Measurements from ENCODE around the gene REEP6.
A peak's percentile ranks its signal among the peaks of the same experiment; 100 is the strongest.

REEP6 gene

DNA sequence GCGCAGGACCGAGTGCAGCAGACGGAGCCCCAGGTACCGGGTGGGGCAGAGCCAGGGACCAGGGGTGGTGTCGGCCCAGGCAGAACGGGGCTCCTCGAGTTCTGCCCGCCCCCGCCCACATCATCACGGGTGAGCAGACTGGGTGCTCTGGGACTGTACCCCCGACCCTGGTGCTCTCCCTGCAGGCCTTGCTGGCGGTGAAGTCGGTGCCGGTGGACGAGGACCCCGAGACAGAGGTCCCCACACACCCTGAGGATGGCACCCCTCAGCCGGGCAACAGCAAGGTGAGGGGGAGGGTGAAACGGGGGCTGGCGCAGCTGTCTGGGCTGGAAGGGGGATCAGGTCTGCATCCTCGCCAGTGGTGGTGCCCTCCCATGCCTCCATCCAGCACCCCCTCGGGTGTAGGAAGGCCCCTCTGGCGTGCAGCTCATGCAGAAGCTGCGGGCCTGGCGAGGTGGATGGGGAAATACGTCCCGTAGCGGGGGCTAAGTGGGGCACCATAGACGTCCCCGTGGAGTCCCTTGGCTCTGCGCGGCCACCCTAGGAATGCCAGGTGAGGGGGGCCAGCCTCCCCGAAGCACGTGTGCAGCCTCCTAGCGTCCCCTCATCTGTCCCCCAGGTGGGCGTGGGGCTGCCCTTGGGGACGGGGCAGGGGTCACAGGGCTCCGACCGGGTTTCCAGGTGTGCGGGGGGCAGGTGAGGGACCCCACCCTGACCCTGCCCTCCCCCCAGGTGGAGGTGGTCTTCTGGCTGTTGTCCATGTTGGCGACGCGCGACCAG, 34.7 kb upstream of the REEP6 start:
- DNase-seq (ENCODE audit: low read depth) = no peak

DNA sequence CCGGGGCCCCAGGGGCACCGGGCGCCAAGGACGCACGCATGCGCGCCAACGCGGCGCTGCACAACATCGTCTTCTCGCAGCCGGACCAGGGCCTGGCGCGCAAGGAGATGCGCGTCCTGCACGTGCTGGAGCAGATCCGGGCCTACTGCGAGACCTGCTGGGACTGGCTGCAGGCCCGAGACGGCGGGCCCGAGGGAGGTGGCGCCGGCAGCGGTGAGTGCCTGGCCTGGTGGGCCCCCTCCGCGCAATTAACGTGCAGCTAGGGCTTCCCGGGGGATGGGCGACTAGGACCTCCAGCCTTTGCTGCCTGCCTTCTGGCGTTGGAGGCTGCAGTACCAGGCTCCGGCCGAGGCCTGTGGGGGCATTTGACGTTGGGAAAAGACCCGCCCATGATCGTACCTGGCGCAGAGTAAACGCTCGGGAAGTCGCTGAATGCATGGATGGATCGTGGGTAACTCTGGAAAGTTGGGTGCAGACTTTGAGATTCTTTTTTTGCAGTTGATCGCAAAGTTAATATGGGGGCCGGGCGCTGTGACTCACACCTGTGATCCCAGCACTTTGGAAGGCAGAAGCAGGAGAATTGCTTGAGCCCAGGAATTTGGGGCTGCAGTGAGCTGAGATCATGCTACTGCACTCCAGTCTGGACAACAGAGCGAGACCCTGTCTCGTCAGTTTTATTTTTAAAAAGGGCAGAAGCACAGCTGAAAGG, 33.8 kb upstream of the REEP6 start:
- no peak for DNase-seq (ENCODE audit: low read depth)

DNA sequence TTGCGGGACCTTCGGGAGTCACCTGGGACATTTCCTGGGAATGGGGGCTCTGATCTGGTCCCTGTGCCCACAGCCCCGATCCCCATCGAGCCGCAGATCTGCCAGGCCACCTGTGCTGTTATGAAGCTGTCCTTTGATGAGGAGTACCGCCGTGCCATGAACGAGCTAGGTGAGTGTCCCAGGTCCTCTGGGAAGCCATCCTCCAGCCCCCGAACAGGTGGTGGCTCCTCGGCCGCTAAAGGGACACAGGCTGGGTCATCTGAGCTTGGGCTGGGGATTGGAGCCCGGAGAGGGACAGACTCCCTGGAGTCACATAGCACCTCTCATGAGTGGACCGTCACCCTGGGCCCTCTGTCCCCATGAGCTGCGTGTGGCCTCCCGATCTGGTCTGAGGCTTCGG, 33.1 kb upstream of the REEP6 start:
- DNase-seq (ENCODE audit: low read depth) = no peak

DNA sequence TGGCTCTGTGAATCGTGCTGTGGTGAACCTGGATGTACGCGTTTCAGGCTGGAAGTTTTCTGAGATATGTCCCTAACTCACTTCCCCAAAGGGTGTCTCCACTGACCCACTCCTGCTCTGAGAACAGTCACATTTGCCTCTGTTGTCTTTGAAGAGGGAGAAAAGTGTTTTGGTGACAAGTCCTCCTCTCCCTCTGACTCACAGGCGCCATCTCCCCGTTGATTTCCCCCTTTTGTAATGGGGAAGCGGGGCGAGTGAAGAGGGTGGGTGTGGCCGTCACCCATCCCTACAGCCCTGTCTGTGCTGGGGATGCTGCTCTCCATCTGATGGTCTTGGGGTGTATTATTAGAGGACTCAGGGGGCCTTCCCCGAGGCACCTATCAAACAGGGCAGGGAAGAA, 31.5 kb upstream of the REEP6 start:
- no peak for DNase-seq (ENCODE audit: low read depth)

DNA sequence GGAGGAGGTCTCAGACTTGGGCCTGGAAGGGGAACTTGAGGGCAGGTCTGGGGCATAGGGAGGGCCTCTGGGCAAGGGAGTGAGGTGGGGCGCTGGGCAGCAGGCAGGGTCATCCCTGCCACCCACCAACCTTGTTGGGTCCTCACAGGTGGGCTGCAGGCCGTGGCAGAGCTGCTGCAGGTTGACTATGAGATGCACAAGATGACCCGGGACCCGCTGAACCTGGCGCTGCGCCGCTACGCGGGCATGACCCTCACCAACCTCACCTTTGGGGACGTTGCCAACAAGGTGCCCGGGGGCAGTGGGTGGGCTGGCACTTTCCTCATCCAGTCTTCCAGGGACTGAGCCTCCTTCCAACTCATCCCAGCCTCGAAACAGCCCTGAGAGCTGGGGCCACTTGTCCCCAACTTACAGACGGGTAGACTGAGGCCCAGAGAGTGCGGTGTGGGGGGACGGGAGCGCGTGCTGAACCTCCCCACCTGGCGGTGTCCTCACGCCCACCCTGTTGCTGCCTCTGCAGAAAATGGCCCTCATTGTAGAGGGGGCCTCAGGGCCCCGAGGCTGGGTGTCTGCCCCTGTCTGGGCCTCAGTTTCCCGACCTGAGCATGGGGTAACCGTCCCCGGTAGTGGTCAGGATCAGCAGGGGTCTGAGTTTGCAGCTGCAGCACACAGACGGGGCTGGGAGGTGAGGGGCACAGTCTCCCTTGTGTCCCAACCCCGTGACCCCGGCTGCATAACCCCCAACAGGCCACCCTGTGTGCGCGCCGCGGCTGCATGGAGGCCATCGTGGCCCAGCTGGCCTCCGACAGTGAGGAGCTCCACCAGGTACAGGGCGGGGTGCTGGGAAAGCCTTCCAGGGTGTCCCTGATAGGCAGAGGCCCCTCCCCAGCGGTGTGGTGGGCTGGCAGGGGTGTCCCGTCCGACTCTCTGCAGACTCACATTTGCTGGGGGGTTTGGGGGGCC, 30.7 kb upstream of the REEP6 start:
- no peak for DNase-seq (ENCODE audit: low read depth)

DNA sequence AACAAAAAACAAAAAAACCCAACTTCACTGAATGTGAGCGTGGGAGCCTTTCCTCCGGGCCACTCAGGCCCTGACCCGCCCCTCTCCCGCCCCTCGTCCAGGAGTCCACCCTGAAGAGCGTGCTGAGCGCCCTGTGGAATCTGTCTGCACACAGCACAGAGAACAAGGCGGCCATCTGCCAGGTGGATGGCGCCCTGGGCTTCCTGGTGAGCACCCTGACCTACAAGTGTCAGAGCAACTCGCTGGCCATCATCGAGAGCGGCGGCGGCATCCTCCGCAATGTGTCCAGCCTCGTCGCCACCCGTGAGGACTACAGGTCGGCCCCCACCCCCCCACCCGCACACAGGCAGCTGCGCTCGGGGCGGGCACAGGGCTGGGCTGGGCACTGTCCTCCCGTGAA, 29.1 kb upstream of the REEP6 start:
- no peak for DNase-seq (ENCODE audit: low read depth)

DNA sequence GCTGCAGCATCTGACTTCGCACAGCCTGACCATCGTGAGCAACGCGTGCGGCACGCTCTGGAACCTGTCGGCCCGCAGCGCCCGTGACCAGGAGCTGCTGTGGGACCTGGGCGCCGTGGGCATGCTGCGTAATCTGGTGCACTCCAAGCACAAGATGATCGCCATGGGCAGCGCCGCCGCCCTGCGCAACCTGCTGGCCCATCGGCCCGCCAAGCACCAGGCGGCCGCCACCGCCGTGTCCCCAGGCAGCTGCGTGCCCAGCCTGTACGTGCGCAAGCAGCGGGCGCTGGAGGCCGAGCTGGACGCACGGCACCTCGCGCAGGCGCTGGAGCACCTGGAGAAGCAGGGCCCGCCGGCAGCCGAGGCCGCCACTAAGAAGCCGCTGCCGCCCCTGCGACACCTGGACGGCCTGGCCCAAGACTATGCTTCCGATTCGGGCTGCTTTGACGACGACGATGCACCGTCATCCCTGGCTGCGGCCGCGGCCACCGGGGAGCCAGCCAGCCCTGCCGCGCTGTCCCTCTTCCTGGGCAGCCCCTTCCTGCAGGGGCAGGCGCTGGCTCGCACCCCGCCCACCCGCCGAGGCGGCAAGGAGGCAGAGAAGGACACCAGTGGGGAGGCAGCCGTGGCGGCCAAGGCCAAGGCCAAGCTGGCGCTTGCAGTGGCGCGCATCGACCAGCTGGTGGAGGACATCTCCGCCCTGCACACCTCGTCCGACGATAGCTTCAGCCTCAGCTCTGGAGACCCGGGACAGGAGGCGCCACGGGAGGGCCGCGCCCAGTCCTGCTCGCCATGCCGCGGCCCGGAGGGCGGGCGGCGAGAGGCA, 25.6 kb upstream of the REEP6 start:
- DNase-seq (ENCODE audit: low read depth) = no peak

DNA sequence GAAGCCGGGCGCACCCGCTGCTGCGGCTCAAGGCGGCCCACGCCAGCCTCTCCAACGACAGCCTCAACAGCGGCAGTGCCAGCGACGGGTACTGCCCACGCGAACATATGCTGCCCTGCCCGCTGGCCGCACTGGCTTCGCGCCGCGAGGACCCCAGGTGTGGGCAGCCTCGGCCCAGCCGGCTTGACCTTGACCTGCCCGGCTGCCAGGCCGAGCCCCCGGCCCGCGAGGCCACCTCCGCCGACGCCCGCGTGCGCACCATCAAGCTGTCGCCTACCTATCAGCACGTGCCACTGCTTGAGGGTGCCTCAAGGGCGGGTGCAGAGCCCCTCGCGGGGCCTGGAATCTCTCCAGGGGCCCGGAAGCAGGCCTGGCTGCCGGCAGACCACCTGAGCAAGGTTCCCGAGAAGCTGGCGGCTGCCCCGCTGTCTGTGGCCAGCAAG, 24.9 kb upstream of the REEP6 start:
- DNase-seq (ENCODE audit: low read depth) = no peak

DNA sequence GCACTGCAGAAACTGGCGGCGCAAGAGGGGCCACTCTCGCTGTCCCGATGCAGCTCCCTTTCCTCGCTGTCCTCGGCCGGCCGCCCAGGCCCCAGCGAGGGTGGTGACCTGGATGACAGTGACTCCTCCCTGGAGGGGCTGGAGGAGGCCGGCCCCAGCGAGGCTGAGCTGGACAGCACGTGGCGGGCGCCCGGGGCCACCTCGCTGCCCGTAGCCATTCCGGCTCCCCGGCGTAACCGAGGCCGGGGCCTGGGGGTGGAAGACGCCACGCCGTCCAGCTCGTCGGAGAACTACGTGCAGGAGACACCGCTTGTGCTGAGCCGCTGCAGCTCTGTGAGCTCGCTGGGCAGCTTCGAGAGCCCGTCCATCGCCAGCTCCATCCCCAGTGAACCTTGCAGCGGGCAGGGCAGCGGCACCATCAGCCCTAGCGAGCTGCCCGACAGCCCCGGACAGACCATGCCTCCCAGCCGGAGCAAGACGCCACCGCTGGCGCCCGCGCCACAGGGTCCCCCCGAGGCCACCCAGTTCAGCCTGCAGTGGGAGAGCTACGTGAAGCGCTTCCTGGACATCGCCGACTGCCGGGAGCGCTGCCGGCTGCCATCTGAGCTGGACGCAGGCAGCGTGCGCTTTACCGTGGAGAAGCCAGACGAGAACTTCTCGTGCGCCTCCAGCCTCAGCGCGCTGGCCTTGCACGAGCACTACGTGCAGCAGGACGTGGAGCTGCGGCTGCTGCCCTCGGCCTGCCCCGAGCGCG, 24.3 kb upstream of the REEP6 start:
- DNase-seq (ENCODE audit: low read depth) = no peak

DNA sequence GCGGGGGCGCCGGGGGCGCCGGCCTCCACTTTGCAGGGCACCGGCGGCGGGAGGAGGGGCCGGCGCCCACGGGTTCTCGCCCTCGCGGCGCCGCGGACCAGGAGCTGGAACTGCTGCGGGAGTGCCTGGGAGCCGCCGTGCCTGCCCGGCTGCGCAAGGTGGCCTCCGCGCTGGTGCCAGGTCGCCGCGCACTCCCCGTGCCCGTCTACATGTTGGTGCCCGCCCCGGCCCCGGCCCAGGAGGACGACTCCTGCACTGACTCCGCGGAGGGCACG, 23.8 kb upstream of the REEP6 start:
- DNase-seq (ENCODE audit: low read depth) = no peak

DNA sequence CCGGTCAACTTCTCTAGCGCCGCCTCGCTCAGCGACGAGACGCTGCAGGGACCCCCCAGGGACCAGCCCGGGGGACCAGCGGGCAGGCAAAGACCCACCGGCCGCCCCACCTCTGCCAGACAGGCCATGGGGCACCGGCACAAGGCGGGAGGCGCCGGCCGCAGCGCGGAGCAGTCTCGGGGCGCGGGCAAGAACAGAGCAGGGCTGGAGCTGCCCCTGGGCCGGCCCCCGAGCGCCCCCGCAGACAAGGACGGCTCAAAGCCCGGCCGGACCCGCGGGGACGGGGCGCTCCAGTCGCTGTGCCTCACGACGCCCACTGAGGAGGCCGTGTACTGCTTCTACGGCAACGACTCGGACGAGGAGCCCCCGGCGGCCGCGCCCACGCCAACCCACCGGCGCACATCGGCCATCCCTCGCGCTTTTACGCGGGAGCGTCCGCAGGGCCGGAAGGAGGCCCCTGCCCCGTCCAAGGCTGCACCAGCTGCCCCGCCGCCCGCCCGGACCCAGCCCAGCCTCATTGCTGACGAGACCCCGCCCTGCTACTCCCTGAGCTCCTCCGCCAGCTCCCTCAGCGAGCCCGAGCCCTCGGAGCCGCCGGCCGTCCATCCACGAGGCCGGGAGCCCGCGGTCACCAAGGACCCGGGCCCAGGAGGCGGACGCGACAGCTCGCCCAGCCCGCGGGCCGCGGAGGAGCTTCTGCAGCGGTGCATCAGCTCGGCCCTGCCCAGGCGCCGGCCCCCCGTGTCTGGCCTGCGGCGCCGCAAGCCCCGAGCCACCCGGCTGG, 23.3 kb upstream of the REEP6 start:
- DNase-seq (ENCODE audit: low read depth) = no peak

DNA sequence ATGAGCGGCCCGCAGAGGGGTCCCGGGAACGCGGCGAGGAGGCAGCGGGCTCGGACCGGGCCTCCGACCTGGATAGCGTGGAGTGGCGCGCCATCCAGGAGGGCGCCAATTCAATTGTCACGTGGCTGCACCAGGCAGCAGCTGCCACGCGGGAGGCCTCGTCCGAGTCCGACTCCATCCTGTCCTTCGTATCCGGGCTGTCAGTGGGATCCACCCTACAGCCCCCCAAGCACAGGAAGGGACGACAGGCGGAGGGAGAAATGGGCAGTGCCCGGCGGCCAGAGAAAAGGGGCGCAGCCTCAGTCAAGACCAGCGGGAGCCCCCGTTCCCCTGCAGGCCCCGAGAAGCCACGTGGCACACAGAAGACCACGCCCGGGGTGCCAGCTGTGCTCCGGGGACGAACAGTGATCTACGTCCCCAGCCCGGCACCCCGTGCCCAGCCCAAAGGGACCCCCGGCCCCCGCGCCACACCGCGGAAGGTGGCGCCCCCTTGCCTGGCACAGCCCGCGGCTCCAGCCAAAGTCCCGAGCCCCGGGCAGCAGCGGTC, 22.6 kb upstream of the REEP6 start:
- DNase-seq (ENCODE audit: low read depth) = no peak

DNA sequence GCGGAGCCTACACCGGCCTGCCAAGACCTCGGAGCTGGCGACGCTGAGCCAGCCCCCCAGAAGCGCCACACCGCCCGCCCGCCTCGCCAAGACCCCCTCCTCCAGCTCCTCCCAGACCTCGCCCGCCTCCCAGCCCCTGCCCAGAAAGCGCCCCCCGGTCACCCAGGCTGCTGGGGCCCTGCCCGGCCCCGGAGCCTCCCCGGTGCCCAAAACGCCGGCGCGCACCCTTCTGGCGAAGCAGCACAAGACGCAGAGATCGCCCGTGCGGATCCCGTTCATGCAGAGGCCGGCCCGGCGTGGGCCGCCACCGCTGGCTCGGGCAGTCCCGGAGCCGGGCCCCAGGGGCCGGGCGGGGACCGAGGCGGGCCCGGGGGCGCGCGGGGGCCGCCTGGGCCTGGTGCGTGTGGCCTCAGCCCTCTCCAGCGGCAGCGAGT, 22.1 kb upstream of the REEP6 start:
- no peak for DNase-seq (ENCODE audit: low read depth)

DNA sequence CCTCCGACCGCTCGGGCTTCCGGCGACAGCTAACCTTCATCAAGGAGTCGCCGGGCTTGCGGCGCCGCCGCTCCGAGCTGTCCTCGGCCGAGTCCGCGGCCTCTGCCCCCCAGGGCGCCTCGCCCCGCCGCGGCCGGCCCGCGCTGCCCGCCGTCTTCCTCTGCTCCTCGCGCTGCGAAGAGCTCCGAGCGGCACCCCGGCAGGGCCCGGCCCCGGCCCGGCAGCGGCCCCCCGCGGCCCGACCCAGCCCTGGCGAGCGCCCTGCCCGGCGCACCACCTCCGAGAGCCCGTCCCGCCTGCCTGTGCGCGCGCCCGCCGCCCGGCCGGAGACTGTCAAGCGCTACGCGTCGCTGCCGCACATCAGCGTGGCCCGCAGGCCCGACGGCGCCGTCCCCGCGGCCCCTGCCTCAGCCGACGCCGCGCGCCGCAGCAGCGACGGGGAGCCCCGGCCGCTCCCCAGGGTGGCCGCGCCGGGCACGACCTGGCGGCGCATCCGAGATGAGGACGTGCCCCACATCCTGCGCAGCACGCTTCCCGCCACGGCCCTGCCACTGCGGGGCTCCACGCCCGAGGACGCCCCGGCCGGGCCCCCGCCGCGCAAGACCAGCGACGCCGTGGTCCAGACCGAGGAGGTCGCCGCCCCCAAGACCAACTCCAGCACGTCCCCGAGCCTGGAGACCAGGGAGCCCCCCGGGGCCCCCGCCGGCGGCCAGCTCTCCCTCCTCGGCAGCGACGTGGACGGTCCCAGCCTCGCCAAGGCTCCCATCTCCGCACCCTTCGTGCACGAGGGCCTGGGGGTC, 21.5 kb upstream of the REEP6 start:
- DNase-seq (ENCODE audit: low read depth) = no peak

DNA sequence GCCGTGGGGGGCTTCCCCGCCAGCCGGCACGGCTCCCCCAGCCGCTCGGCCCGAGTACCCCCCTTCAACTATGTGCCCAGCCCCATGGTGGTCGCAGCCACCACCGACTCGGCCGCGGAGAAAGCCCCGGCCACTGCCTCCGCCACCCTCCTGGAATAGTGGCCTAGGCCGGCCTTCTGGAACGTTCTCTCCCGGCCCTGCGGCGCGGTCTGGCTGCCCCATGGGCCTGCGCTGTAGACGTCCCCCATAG, 21.0 kb upstream of the REEP6 start:
- DNase-seq (ENCODE audit: low read depth) = no peak

DNA sequence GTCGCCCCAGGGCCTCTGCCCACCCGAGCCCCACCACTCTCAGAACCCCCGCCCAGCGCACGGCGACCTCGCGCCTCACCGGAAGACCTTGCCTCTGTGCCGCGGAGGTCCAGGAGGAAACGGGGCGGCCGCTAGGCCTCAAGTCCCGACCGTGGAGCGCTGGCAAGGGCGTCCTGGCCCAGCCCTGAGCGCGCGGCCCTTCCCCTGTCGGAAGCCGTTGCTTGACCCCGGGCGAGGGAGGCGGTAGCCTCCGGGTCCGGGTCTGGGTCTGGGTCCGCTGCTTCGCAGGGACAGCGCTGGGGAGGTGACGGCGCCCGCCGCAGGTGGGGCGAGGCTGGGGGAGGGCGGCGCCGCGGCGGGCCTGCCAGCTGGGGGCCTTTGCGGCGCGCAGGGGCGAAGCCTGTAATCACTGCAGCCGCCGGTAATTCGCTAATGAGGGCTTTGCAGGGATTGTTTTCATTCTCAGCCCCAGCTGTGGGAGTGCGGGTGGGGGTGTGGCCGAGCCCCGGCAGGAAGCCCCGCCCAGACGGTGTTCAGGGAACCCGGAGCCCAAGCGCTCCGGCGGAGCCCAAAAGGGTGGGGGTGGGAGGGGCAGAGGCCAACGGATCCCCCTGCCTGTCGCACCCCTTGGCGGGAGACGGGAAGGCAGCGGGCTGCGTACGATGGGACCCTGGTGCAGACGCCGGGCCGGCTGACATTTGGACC, 20.5 kb upstream of the REEP6 start:
- DNase-seq (ENCODE audit: low read depth) = peak; percentile 59

DNA sequence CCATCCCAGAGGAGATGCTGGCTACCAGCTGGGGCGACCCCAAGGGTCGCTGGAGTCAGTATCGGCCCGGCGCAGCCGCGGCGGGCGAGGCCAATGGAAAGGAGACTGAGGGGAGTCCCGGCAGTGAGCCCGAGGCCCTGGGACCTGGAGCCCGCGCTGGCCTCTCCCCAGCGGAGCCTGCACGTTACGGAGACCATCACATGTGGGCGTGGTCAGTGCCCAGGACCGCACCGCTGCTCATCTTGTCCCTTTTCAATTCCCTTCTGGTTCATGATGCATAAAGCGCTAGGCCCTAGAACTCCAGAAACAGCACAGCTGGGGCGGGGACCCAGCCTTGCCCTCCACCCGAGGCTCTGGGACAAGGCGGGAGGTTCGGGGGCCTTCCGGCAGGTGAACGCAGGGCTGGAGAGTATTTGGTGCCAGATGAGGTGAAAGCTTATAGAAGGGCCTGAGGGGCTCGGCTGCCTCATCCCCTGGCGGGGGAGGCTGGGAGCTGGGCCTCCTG, 19.9 kb upstream of the REEP6 start:
- no peak for DNase-seq (ENCODE audit: low read depth)

DNA sequence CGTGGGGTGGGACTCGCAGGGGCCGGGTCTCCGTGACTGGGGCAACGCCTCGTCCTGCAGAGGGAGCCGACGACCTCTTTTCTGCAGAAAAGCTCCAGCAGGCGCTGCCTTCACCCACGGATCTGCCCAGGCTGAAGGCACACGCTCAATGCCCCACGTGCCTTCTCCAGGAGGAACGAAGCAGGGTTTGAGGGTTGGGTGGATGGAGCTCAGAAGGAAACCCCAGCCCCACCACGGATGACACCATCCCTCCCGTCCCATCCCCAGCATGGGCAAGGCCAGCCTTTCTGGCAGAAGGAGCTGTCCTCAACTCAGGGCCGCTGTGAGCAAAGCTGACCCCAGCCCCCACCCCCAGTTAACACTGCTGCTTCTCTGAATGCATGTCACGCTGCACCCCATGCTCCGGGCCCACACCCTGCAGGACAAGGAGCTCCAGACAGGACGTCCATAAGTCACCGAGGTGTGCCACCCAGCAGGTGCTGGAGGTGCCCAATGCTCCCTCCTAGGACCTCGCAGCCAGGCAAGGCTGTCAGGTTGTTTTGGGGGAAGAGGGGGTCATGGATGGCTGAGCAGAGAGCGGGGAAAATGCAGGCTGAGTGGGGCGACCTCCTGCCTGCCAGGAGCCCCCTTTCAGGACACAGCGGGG, 19.3 kb upstream of the REEP6 start:
- no peak for DNase-seq (ENCODE audit: low read depth)

Measured in T follicular helper cell (primary cell).